Coronary artery (tissue), 2 donors: ENCODE results near the gene OR51B4.

Source experiments
- DNase-seq: peaks from one replicate; pipeline ENCODE4 v3.0.0-alpha.2; 2017; ENCODE audit warnings: low spot score
- H3K27ac ChIP-seq, 2 donors: fragments of 200-600 bp; sonication (generic); one replicate each; pipeline ENCODE4 v1.5.1; 2016 to 2019
- H3K4me3 ChIP-seq: fragments of 200-600 bp; sonication (generic); 2 replicates; pipeline ENCODE4 v1.5.1; 2016; ENCODE audit warnings: mild to moderate bottlenecking, moderate library complexity
- TF ChIP-seq, protein P1 (sequence below): fragments of 200-600 bp; sonication (generic); IDR thresholded peaks from one replicate; pipeline ENCODE4 v1.5.1; 2019; ENCODE audit warnings: antibody characterized with exemption

Gene OR51B4

DNA sequence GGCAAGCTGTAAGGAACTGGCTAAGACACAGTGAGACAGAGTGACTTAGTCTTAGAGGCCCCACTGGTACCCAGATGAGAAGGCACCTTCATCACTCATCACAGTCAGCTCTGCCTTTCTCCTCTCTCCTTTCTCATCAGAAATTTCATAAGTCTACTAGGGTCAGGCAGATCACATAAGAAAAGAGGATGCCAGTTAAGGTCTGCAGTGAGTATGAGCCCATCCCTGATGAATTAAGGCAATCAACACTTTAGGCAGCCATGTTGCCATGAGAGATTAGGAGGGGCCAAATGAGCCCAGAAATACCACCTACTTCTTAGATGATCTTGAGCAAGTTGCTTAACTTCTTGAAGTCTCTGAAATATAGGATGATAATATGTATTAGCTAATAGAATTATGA, 20.1 kb downstream of the OR51B4 start:
- Histone ChIP-seq H3K27ac (no peak overlapping the region), H3K4me3 (no peak overlapping the region)
- DNase-seq, result no peak
- TF ChIP-seq, protein P1, sequence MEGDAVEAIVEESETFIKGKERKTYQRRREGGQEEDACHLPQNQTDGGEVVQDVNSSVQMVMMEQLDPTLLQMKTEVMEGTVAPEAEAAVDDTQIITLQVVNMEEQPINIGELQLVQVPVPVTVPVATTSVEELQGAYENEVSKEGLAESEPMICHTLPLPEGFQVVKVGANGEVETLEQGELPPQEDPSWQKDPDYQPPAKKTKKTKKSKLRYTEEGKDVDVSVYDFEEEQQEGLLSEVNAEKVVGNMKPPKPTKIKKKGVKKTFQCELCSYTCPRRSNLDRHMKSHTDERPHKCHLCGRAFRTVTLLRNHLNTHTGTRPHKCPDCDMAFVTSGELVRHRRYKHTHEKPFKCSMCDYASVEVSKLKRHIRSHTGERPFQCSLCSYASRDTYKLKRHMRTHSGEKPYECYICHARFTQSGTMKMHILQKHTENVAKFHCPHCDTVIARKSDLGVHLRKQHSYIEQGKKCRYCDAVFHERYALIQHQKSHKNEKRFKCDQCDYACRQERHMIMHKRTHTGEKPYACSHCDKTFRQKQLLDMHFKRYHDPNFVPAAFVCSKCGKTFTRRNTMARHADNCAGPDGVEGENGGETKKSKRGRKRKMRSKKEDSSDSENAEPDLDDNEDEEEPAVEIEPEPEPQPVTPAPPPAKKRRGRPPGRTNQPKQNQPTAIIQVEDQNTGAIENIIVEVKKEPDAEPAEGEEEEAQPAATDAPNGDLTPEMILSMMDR, result no peak

DNA sequence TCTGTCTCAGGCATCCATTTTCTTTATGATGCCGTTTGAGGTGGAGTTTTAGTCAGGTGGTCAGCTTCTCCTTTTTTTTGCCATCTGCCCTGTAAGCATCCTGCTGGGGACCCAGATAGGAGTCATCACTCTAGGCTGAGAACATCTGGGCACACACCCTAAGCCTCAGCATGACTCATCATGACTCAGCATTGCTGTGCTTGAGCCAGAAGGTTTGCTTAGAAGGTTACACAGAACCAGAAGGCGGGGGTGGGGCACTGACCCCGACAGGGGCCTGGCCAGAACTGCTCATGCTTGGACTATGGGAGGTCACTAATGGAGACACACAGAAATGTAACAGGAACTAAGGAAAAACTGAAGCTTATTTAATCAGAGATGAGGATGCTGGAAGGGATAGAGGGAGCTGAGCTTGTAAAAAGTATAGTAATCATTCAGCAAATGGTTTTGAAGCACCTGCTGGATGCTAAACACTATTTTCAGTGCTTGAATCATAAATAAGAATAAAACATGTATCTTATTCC, 21.1 kb downstream of the OR51B4 start:
- Histone ChIP-seq H3K4me3 (no peak overlapping the region), H3K27ac (no peak overlapping the region)
- DNase-seq, result no peak
- TF ChIP-seq, protein P1, result no peak

DNA sequence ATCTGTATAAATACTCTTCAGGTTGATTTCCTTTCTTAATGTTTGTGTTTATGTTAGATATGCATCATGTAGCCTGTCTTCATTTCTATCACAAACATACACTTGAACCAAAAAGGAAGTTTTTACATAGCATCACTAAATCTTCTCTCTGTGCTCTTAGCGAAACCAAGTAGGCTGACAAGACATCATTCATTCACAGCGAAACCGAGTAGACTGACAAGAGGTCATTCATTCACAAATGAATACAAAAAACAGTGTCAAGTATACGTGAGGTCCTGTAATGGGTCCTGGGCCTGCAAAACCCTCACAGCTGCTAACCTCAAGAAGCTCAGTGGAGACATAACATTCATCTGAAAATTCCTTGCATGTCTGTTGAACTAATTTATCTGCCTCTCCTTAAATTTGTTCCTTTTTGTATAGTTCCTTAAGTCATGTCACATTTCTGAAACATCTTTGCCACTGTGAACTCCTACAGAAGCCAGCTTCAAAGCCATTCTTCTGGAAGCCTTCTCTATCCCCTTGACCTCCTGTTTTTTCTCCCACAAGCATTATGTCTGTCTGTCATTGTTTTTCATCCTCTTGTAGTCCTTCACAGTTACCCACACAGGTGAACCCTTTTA, 22.2 kb downstream of the OR51B4 start:
- no peak overlapping the region for H3K27ac ChIP-seq
- TF ChIP-seq, protein P1, result no peak
- no peak for DNase-seq
- no peak overlapping the region for H3K4me3 ChIP-seq

DNA sequence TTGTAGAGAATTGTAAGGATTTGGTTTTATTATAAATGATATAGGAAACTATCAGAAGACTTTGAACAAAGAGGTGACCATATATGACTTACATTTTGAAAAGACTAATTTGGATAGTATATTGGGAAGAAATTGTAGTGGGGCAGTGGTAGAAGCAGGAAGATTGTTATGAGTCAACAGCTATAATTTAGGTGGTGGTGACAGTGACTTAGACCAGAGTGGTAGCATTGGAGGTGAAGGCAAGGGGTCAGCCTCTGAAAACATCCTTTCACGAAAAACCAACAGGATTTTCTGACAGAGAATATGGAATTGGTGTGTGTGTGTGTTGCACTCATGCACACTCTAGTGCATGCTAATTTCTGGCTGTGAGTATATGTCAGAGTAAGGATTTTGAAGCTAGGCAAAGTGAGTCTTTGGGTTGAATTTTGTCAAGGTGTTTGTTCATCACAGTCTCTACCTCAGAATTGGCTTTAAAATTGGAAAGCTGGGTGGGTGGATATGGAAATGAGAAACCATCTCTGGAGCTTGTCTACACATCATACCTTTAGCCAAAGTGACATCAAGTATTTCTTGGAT, 23.9 kb downstream of the OR51B4 start:
- Histone ChIP-seq H3K4me3 (no peak overlapping the region), H3K27ac (no peak overlapping the region)
- no peak for DNase-seq
- TF ChIP-seq, protein P1, result no peak

DNA sequence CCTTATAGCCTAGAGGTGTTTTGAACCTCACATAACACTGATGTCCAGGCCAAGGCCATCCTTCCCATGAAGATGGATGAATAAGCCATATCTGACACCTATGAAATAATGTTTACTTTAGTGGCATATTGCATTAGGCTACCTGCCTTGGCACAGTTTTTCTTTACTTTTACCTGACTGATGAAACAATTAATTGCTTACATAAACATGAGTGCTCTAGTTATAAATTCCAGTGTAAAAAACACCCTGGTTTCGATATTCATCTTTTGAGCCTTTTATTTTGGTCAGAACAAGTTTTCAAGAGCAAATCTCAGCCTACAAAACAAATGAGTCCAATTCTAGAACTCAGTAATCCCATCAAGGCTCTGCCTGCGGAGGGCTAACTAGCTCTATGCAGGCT, 25.0 kb downstream of the OR51B4 start:
- TF ChIP-seq, protein P1, result no peak
- Histone ChIP-seq H3K27ac (no peak overlapping the region), H3K4me3 (no peak overlapping the region)
- no peak for DNase-seq

DNA sequence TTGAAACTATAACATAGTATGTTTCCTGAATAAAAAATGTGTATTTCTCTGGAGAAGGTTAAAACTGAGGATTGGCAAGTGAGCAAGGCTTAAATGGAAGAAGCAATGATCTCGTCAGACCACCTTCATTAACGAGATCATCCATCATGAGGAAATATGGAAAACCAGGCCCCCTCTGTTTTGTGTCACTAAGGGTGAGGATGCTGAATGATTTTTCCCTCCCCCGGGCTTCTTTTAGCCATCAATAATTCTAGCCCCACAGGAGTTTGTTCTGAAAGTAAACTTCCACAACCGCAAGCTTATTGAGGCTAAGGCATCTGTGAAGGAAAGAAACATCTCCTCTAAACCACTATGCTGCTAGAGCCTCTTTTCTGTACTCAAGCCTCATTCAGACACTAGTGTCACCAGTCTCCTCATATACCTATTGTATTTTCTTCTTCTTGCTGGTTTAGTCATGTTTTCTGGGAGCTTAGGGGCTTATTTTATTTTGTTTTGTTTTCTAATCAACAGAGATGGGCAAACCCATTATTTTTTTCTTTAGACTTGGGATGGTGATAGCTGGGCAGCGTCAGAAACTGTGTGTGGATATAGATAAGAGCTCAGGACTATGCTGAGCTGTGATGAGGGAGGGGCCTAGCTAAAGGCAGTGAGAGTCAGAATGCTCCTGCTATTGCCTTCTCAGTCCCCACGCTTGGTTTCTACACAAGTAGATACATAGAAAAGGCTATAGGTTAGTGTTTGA, 26.2 kb downstream of the OR51B4 start:
- TF ChIP-seq, protein P1, result no peak
- DNase-seq, result no peak

More for the DNA sequence above, 26.2 kb downstream of the OR51B4 start:
- Histone ChIP-seq H3K4me3 (no peak overlapping the region), H3K27ac (no peak overlapping the region)
